HG03575 (cell line): ENCODE measurements around the gene PER1.

Experiments
- ATAC-seq: cut with Tn5 transposase; IDR thresholded peaks from one replicate; pipeline ENCODE4 v1.9.1; 2021; ENCODE audit not compliant: unreplicated experiment, insufficient number of reproducible peaks, low FRiP score; ENCODE audit errors: extremely low read depth

Gene PER1

DNA sequence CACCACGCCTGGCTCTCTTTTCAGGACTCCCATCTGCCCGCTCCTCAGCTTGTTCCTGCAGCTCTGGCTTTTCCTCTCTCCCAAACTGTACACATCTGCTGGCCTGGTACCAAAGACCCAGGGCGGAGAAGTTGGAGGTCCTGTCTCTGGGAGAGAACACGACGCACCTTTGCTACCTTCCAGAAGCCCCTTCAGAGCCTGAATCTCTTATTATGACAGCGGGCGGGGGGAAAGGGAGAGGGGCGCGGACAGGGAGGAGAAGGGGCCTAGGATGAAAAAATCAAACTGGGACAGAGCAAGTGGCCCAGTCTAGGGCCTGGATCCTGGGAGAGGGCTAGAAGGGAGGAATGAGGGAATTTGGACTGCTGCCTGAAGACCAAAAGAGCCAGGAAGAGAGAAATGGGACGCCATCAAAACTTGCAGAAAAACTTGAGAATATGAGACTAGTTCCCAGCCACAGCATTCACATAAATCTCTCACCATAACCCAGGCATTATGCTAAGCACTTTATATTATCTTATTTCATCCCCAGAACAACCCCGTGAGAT is 2.5 kb upstream of the PER1 start:
- no peak for ATAC-seq

DNA sequence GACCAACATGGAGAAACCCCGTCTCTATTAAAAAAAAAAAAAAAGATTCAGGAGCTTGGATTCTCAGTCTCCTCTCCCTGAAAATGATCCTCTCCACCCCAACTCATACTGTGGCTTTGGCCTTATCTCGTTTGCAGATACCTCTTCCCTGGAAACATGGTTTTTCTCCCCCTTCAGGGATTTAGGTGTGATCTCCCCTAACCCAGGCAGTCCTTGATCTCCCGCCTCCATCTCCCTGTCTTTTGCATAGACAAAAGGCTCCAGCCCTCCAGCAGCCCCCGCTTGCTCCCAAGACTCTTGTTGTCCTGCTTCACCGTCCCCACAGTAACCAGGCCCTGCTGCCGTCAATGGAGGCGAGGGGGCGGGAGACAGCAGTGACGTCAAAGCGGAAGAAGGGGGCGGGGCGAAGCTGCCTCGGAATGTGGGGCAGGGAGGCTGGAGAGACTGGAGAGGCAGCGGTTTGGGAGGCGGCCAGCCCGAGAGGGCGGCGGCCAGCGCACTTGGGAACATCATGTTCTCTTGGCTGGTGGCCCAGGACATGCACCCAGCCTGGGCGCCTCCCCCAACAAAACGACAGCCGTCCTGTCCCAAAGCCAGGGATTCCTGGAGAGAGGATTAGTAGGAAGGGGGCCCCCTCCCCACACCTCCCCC is 1.9 kb upstream of the PER1 start:
- no peak for ATAC-seq

DNA sequence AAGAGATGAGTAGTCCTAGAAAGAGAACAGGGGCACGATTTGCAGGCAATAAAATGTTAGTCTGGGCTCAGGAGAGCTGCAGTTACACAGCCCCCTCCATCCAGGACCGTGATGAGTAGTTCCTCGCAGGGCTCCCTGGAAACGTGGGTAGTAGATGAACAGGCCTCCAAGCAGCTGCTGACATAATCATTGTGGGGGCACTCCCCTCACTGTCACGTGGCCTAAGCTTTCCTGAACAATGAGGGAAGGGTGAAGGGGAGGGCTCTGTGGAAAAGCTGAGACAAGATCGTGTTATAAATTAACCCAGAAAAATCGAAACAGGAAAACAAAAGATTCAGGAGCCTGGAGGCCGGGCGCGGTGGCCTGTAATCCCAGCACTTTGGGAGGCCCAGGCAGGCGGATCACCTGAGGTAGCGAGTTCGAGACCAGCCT is 1.3 kb upstream of the PER1 start:
- ATAC-seq: no peak

DNA sequence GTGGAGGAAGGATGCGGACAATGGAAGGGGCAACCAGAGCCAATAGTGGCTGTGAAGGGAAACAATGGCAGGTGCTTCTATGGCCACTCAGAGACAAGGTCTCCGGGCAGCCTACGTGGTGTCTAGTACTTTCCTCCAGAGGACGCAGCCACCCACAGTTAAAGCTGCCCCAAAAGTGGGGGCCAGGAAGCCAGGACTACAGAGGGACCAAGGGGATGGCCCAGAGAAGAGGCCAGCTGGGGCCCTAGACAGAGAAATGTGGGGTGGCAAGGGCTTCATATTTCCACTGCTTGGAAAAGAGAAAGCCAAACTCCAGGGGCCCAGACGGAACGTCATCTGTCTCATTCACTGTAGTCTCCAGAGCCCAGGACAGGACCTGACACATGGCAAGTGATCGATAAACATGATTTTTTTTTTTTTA is 837 bp upstream of the PER1 start:
- no peak for ATAC-seq

DNA sequence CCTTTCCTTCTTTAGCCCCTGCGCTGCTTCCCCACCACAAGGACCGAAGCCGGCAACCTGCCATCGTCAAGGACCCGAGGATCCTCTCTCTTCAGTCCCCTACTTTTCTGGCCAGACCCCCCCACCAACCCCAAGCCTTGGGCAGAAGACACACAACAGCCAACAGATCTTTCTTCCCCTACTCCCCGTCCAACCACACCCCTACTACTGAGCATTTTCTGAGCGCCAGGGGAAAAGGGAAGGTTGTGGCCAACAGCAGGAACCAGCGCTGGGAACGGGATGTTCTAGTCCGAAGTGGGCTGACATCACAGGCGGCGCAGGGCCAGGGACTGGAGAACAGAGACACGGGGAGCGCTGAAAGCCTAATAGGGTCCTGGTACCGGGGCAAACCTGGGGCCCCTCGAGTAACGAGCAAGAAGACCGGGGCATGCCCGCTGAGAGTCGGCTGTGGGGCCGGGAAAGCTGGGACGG is 528 bp downstream of the PER1 start:
- ATAC-seq: no peak

DNA sequence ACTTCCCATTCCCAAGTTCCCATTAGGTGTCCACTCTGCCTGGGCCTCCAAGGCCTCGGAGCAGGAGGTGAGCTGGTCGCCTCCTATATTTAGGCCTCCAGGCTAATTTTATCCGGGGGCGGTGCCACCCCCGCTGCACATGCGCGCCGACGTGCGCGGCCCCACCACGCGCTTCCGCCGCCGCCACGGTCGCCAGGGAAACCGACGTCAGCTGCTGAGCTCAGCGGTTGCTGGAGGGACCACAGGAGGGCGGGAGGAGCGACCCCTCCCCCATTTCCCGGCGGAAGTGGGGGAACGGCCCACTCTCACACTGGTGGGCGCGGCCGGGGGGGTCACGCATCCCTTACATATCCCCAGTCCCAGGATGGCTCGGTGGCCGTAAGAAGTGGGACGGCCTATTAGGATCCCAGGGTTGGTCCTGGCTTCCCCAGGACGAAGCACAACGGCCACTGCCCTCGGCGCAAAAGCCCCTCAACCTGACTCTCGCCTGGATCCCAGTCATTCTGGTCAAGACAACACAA is 1.0 kb downstream of the PER1 start:
- no peak for ATAC-seq

DNA sequence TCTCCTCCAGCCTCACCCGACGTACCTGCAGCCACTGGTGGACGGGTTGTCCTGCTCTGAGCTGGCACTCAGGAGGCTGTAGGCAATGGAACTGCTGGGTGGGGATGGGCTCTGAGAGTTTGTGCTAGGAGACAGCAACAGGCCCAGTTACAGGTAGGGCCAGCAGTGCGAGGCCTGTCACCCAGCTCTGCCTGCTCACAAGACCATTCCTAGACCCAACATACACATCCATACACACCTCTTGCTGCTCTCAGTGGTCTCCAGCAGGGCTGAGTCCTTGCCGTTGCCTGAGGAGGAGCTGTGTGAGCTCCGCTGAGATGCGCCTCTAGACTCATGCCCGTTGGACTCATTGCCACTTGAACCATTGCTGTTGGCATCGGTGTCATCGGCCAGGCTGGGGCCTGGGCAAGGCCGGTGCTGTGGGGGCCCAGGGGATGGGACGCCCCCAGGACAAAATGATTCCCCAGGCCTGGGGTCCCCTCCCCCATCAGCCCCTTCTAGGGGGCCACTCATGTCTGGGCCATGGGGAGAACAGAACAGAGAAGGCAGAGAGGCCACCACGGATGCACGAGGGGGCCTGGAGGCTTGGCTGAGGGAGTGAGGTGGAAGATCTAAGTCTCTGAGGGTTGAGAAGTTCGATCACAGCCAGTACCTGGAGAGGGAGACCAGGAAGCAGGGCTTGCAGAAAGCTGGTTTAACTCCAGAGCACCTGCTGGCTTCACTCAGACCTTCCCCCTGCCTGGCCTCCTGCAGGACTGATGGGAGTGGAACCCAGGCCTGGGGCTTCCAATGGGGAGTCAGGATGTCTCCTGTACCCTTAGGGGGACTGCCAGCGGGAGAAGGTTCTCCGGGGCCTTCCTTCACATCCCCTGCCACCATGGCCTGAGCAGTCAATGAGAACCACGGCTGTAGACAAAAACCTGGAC is 1.7 kb downstream of the PER1 start:
- no peak for ATAC-seq

DNA sequence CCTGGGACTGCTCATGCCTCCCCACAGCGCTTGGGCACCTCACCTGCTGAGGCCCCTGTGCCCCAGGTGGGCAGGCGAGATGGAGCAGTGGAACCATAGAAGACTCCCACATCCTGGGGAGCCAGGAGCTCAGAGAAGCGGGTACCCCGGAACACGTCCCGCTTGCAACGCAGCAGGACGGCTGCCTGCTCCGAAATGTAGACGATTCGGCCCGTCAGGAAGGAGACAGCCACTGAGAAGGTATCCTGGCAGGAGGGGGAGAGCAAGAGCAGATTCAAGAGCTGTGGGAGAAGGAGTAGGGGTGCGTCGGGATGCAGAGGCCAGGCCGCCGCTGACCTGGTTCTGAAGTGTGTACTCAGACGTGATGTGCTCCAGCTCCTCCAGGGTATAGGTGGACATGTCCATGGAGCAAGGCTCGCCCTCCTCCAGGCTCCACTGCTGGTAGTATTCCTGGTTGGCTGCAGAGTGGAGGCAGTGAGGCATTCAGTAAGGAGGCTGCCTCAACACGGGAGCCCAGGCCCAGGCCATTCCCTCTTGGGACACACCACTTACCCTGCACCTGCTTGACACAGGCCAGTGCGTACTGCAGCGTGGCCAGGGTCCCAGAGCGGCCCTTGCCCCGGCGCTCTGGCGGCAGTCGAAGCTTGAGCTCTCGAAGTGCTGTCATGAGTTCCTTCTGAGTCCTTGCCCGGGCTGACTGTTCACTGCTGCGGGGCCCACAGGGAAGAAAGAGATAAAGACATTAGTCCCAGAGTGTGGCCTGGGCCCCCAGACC is 2.6 kb downstream of the PER1 start:
- ATAC-seq: no peak

DNA sequence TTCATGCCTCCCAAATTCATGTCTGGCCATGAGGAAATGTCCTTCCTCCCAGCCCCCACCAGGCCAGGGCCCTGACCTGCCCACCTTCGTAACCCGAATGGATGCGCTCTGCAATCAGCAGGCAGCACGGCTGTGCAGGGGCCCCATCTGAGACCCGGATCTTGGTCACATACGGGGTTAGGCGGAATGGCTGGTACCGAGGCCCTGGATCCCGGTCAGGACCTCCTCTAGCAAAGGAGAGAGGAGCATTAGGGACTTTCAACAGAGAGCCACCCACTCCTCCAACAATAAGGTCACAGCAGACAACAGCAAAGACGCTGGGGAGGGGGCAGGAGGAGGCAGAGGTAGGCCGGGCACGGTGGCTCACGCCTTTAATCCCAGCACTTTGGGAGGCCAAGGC is 3.6 kb downstream of the PER1 start:
- no peak for ATAC-seq

DNA sequence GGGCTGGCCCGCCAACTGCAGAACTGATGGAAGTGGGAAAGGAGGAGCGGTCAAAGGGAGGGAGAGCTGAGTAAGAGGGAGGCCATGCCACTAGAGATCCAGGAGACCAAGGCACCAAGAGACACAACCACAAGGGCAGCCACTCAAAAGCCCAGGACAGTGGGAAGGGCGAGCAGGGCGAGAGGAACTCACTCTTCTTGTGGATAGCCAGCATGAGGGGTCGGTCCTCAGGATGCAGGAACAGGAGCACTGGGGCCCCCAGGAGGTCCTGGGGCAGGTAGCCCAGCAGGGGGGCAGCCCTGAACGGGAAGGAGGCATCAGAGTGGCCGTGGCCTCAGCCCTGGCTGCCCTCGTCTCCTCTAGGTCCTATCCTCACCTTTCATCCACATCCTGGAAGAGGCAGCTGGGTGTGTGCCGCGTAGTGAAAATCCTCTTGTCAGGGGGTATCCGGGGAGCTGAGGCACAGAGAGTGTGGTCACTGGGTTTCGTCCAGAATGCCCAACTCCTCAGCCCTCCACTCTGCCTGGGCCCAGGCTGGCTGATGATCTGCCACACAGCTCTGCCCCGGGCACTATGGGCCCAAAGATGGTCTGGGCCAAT is 4.3 kb downstream of the PER1 start:
- ATAC-seq: no peak

DNA sequence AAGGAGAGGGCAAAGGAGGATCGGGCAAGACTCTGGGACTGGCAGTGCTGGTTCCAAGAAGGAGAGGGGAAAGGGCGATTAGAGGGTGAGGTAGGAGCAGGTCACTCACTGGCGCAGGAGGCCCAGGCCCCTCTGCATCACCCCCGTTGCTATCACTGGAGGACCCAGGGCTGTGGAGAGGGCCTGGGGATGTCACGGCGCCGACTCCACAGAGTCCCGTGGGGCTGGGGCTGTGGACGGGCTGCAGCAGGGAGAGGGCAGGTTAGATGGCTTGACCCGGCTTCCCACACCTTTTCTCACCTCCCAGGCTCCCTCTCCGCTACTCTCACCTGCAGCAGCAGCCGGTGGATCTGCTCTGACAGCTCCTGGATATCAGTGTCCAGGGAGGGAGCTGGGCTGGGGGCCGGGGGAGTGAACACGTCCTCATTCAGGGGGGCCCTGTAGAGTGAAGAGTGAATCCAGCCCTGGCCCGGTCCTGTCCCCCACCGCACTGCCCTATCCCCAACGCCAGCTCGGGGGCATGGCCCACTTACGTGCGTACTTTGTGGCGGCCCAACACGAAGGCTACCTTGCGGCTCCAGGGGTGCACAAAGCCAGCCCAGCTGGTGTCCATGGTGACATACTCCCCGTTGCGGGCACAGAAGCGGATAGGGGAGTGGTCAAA is 4.9 kb downstream of the PER1 start:
- ATAC-seq: no peak

DNA sequence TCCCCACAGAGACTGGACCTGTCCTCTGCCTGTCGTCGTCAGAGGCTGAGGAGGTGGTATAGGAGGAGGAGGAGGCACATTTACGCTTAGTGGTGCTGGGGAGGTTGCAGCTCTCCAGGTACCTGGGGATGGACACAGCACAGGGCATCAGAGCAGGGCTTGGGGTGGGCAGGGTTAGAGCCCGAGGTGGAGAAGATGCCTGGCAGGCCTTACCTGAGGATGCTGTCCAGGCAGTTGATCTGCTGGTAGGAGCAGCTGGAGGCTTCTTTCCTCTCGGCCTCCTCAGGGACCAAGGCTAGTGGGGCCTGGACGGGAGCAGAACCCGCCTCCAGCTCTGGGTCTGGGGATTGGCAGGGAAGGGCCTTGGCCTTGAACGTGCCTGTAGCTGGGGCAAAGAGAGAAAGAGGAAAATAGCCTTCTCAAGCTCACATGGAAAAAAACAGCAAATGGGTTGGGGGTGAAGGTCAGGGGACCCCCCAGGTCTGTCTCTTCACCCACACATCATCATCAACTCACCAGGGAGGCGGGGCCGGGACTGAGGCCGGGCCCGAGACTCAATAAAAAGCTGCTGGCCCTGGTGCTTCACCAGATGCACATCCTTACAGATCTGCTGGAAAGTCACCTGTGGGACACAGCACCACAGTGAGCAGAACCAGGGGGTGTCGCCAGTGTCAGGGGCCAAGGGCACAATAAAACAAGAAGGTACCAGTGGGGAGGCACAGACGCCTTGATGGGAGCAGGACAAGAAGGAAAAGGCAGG is 5.6 kb downstream of the PER1 start:
- ATAC-seq: no peak

DNA sequence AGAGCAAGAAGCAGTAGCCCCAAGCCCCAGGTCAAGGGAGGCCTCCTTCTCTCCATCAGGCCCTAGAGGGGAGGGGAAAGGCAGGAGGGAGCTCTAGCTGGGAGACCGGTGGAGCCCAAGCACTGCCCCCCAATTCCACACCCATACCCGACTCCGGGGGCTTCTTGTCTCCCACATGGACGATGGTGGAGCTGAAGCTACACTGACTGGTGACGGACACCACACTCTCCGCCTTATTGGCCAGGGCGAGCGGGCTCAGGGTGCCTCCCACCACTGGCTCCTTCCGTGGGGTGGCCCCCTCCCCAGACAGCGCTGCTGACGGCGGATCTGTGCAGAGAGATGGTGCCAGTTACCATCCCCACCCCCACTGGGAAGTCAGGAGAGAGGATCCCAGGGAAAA is 6.4 kb downstream of the PER1 start:
- ATAC-seq: no peak

DNA sequence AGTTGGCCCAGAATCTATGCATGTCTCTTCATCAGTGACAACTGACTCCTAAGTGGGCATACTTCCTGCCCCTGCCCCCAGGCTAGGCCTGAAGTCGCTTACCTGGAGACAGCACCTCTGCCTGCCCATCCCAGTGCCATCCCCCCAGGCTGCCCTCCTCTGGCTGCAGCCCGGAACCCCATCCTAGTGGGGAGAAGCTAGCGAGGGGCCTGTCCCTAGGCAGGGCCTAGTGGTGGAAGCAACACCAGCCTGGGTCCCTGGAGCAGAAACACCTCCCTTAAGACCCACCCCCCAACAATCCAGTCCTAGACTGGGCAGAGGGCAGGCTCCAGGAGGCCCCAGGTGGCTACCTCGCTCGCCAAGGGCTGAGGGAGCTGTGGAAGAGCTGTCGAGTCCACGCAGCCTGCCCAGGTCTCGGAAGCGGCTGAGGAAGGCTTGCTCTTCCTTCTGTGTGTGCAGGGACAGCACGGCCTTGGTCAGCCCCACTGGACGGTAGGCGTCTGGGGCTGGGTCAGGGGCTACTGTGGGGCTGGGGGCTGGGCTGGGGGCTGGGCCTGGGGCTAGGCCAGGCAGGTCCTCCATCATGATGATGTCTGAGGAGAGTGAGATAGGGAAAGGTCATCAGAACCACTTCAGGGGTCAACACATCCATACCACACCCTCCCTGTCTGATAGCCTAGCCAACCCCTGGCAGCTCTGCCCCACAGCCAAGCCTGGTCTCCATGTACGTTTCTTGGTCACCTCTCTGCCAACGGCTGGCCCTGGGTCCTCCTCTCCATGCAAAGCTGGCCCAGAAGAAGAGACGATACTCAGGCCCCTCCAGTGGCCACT is 7.6 kb downstream of the PER1 start:
- ATAC-seq: no peak

DNA sequence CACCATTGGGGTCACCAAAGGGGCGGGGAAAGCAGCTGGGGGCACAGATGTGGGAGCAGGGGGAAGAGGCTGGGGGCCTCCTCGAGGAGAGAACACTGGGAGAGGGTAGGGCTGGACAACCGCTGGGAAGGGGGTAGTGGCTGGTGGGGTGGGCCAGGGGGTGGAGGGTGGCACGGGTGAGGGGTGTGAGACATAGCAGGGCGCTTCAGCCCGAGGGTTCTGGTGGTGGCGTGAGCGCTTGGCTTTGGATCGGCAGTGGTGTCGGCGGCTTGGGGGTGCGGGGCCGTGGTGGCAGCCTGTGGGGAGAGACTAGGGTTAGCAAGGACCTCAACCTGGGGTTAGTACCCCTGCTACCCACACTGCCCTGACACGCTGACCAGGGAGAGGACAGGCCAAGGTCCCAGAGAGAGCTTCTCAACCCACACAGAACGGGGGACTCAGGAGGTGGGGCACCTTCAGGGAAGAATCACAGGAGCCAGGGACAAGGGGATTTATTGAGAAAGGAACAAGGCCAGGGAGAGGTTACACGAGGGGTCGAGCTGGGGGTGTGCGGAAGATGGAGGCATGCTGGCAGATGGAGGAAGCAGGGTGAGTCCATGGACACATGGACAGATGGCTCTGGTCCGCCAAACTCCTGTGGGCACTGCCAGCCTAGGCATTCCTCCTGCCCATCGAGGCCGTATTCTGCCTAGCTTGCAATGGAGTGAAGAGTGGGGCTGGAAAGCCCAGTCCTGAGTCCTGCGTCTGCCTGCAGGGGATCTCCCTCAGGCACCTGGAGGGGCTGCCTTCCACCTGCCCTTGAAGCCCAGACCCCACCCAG is 8.4 kb downstream of the PER1 start:
- no peak for ATAC-seq
